KOPT-K1 (cell line): Measurements from ENCODE around the gene MYBBP1A.

Experiments
- H3K27ac ChIP-seq: fragments of 200-600 bp; sonication (generic); 2 replicates; pipeline ENCODE4 v1.5.1; 2016; ENCODE audit warnings: antibody characterized with exemption, mild to moderate bottlenecking, low read depth, low read length; ENCODE audit not compliant: poor library complexity, severe bottlenecking
- H3K36me3 ChIP-seq: fragments of 200-600 bp; sonication (generic); 2 replicates; pipeline ENCODE4 v1.5.1; 2017; ENCODE audit warnings: antibody characterized with exemption, mild to moderate bottlenecking, low read length, moderate library complexity; ENCODE audit not compliant: insufficient read depth
- H3K9me3 ChIP-seq: fragments of 200-600 bp; sonication (generic); 2 replicates; pipeline ENCODE4 v1.5.1; 2017; ENCODE audit warnings: antibody characterized with exemption, low read length, mild to moderate bottlenecking; ENCODE audit not compliant: insufficient read depth, poor library complexity, severe bottlenecking

MYBBP1A gene

DNA sequence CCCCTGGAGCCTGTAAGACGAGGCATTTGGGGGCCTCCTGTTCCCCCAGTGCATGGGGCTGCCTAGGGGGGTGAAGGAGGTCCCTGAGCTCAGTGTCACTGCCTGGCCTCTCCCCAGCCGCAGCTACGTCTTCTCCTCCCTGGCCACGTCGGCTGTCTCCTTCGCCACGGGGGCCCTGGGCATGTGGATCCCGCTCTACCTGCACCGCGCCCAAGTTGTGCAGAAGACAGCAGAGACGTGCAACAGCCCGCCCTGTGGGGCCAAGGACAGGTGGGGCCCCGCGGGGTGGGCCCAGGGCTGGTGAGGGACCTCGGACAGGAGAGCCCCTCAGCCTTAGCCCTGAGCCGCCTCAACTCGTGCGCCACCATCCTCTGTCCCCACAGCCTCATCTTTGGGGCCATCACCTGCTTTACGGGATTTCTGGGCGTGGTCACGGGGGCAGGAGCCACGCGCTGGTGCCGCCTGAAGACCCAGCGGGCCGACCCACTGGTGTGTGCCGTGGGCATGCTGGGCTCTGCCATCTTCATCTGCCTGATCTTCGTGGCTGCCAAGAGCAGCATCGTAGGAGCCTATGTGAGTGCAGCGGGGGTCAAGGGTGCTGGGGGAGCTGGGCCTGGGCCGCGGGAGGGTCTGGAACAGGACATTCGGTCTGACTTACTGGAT lies 22.2 kb downstream of the MYBBP1A start:
- H3K9me3 ChIP-seq, result no peaks in the 10 kb centered on the region
- H3K27ac ChIP-seq, result no peak overlapping the region
- peaks cover 15% of the 10 kb centered on the region for H3K36me3 ChIP-seq

DNA sequence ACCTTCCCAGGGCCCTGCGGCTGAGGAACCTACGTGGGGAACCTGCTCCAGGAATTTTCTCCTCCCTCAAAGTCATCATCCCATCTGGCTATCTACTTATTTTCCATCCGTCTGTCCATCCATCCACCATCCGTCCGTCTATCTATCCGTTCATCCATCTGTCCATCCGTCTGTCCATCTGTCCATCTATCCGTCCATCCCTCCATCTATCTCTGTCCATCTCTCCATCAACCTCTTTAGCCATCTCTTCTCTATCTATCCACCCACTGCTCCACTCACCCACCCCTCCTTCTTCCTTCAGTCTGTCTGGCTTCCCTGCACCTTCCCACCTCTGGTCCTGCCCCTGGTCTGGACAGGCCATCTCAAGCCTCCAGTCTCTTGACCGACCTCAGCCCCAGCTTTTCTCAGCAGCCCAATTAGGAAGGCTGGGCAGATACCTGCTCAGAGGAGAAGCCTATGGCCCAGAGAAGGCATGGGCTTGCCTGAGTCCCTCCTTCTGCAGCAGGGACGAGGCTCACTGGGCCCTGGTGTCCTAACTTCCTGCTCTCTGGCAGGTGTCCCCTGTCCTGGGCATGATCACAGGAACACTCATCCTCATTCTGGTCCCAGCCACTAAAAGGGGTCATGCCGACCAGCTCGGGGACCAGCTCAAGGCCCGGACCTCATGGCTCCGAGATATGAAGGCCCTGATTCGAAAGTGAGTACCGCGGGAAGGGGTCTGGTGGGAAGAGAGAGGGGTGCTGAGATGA lies 23.0 kb downstream of the MYBBP1A start:
- Histone ChIP-seq H3K27ac (no peak overlapping the region), H3K36me3 (peaks cover 7% of the 10 kb centered on the region; the same call in 1 of the 2 replicates), H3K9me3 (no peaks in the 10 kb centered on the region)

DNA sequence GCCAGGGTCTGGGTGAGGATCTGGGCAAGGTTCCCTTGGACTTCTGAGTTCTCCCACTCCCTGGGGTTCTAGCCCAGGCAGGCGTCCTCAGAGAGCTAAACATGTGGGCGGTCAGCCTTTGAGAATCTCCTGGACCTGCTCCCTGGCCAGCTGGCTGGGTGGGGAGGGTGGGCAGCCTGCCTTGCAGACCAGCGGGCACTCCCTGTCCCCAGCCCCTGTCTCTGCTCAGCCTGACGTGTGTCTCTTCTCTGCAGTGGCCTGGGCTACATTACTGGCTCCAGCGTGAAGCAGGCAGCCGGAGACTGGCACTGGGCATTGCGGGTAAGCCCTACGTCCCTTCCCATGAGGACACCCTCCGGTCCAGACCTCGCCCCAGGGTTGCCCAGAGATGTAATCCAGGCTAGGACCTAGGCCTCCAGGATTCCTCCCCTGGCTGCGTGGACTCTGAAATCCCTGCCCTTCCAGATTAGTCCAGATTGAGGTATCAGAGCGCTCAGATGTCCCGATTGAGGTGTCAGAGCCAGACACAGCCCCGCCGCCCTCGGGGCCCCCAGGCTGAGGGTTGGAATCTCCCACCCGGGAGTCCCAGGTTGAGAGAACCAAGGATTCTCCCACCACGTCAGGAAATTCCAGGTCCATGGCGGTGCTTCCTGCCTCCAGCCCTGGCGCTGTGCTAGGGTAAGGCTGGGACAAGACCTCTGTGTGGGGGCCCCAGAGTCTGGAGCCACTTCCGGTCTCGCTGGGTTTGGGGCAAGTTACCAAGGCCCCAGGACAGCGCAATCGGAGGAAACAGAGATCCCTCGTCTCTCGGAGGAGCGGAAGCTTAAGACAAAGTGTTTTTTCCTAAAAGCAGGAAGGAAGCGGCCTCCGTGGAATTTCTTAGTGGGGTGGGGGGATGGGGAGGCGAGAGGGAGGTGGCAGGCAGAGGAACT lies 24.1 kb downstream of the MYBBP1A start:
- Histone ChIP-seq H3K36me3 (no peaks in the 10 kb centered on the region), H3K27ac (no peak overlapping the region), H3K9me3 (no peaks in the 10 kb centered on the region)

DNA sequence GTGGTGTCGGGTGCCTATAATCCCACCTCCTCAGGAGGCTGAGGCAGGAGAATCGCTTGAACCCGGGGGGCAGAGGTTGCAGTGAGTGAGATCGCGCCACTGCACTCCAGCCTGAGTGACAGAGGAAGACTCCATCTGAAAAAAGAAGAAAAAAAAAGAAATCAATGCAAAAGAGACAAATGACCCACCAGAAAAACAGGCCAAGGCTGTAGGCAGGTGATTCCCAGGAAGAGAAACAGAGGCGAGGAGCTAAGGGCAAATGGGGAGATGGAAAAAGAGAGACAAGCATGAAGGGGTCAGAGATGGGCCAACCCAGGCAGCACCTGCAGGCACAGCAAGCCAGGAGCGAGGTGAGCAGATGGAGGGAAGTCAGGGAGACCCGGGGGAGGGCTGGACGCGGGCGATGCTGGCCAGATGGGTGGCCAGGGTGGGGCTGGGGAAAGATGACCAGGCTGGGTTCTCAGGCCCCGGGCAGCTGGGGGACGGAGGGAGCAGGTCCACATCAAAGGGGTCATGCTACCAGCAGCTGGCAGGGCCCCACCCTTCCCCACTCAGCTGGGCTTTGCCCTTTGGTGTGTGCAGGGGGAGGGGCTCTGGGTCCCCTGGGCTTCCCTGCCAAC lies 25.5 kb downstream of the MYBBP1A start:
- no peaks in the 10 kb centered on the region for H3K9me3 ChIP-seq
- no peak overlapping the region for H3K27ac ChIP-seq
- no peaks in the 10 kb centered on the region for H3K36me3 ChIP-seq

DNA sequence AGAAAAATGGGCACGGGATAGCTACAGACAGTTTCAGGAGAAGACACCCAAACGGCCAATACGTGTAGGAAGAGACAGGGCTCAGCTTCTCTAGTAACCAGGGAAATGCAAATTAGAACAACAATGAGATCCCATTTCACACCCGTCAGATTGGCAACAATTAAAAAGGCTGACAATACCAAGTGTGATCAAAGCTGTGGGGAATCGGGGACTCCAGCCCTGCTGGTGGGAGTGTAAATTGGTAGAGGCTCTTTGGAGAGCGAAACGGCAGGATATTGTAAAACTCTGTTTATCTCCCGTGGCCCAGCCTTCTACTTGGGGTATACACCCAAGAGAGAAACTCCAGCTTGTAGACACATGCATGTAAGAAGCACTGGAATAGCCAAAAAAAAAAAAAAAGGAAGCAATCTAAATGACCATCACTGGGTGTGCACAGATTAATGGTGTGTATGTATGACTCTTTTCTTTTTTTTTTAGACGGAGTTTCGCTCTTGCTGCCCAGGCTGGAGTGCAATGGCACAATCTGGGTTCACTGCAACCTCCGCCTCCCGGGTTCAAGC lies 27.5 kb downstream of the MYBBP1A start:
- Histone ChIP-seq H3K27ac (no peak overlapping the region), H3K9me3 (no peaks in the 10 kb centered on the region), H3K36me3 (no peaks in the 10 kb centered on the region)

DNA sequence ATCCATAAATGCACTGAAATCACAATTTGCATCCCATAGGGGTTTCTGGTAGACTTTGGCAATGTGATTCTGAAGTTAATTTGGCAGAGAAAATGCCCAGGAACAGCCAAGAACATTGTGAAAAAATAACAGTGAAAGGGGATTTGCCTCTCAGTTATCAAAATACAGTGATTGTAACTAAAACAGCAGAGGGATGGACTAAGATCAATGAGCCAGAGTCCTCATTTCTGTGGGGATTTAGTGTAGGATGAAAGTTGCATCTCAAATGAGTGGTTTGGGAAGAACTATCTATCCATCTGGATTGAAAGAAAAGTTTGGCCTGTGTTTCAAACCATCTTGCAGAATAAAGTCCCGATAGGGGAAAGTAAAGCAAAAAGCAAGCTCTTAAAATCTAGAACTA lies 28.1 kb downstream of the MYBBP1A start:
- Histone ChIP-seq H3K36me3 (no peaks in the 10 kb centered on the region), H3K9me3 (no peaks in the 10 kb centered on the region), H3K27ac (no peak overlapping the region)

DNA sequence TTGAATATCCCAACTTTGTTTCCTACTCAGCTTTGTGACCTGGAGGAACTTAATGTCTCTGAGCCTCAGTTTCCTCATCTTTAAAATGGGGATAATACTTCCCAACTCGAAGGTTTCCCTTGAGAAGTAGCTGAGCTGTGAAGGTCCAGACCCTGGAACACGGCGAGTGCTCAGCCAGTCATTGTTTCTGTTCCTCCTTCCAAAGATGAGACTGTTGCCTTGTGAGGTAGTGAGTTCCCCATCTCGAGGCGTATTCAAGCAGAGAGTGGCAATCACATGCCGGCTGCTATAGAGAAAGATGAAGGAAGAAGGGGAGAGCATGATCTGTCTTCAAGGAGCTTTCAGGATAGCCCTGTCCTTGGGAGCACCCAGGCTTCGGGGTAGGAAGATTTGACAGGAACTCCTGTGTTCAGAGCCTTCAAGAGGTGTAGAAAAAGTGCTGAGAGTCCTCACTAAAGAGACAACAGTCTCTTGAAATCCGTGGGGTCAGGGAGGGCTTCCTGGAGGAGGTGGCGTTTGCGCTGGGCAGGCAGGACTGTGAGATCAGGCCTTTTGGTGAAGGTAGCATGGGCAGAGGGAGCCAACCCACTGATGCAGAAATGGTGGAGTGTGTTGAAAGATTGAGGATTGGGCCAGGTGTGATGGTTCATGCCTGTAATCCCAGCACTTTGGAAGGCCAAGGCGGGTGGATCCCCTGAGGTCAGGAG lies 29.3 kb downstream of the MYBBP1A start:
- H3K27ac ChIP-seq, result no peak overlapping the region

DNA sequence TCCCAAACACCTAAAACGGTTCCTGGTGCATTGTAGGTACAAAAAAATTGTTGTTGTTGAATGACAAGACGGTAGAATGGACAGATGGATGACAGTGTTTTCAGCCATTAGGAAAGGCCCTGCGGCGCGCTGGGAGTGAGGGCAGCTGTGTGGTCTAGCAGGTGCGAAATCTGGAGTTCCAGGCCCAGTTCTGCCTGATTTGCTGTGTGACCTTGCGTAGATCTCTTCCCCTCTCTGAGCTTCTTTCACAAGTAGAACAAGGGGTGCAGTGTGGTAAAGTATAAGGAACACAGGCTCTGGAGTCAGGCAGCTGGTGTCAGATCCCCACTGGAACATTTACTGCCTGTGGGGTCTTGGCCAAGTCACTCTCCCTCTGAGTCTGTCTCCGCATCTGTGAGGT lies 31.2 kb downstream of the MYBBP1A start:
- no peaks in the 10 kb centered on the region for H3K36me3 ChIP-seq
- no peaks in the 10 kb centered on the region for H3K9me3 ChIP-seq
- no peak overlapping the region for H3K27ac ChIP-seq

More for the DNA sequence above, 29.3 kb downstream of the MYBBP1A start:
- H3K36me3 ChIP-seq, result no peaks in the 10 kb centered on the region
- no peaks in the 10 kb centered on the region for H3K9me3 ChIP-seq

DNA sequence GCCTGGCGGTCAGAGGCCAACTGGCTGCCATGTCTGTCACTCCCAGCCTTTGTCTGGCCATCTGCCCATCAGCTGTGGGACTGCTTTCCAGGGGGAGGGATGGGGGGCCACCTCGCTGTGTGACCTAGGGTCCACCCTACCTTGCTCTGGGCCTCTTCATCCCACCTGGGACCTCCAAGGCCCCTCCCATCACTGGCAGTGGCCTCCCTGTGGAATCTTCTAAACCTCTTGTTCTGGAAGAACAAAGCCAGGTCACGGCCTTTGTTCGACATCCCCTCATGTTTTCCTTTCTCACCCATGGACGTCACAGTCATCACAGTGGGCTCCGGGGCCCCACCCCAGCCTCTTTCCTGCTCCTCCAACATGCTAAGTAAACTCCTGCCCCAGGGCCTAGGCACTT lies 32.5 kb downstream of the MYBBP1A start:
- Histone ChIP-seq H3K27ac (no peak overlapping the region), H3K36me3 (no peaks in the 10 kb centered on the region), H3K9me3 (no peaks in the 10 kb centered on the region)

DNA sequence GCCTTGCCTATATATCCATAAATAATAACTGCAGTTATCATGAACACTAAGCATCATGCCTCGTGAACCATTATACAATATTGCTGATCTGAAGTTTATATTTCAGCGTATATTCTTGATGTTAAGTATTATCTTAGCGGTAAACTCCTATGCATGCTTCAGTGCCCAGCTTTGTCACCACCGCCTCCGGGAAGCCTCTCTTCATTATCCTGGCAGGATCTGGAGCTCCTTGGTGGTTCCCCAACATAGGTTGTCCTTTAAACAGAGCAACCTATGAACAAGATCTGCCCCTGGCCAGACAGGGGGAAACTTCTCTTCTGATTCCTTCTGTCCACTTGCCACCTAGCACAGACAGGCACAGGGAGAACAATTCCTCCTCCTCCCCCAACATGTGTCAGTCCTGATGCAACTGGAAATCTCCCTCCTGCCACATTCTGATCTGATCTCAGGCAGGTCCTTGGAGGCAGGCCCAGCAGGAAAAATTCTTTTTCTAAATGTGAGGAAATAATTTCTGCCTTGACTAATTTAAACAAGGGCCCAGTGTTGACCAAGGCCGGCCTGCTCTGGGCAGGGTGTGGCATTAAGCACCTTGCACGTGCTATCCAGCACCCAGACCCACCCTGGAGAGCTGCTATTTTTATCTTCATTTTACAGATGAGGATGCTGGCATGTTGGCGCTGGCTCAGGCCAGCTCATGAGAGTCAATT lies 34.1 kb downstream of the MYBBP1A start:
- Histone ChIP-seq H3K36me3 (no peaks in the 10 kb centered on the region), H3K9me3 (no peaks in the 10 kb centered on the region), H3K27ac (no peak overlapping the region)

DNA sequence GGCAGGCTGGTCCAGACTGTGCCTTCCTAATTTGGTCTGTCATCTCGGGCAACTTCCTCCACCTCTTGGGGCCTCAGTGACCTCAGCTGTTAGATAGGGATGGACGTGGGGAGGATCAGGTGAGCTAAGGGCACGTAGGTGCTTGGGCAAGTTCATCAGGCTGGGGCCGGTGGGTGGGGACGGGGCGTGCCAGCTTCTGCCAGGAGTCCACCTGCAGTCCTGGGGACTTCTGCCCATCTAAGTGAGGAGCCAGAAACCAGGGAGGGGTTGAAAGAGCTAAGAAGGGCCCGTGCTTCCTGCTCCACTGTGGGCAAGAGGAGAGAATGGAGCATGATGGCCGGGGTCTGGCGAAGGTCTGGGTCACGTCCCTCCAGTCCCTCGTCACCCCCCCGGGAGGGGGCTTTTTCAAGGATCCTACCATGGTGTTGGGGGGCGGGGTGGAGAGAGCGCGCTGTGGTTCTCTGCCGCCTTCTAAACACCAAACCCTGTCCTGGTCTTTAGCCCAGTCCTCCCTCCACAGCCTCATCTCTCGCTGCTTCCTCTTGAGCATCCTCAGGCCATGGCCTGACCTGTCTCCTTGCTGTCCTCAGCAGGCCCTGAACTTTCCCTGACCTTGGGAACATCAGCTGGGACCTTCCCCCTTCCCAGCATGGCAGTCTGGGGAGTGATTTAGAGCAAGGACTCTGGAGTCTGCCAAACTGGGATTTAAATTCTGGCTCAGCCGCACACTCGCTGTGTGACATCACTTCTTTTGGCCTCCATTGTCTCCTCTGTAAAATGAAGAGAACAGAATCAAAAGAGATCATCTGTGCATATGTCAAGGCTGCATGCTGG lies 34.9 kb downstream of the MYBBP1A start:
- H3K9me3 ChIP-seq, result no peaks in the 10 kb centered on the region
- H3K36me3 ChIP-seq, result no peaks in the 10 kb centered on the region
- H3K27ac ChIP-seq, result no peak overlapping the region

DNA sequence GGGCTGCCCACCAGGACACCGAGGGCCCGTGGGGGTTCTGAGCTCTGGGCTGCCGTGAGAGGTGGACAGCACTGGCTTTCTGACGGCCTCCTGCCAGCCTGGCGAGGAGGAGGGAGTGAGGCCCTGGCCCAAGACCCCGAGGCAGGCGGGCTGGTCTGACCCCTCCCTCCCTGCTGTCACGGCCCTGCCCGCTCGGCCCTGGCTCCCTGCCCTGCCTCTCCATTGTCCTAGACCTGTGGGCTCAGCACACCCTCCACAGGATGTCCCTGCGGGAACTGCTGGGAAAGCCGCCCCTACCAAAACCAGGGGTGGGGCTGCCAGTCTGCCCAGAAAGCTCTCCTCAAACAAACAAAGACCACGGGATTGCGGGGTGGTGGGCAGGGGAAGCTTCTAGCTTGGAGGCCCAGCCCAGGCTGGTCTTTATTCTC lies 35.8 kb downstream of the MYBBP1A start:
- H3K27ac ChIP-seq, result no peak overlapping the region
- H3K36me3 ChIP-seq, result no peaks in the 10 kb centered on the region
- no peaks in the 10 kb centered on the region for H3K9me3 ChIP-seq

DNA sequence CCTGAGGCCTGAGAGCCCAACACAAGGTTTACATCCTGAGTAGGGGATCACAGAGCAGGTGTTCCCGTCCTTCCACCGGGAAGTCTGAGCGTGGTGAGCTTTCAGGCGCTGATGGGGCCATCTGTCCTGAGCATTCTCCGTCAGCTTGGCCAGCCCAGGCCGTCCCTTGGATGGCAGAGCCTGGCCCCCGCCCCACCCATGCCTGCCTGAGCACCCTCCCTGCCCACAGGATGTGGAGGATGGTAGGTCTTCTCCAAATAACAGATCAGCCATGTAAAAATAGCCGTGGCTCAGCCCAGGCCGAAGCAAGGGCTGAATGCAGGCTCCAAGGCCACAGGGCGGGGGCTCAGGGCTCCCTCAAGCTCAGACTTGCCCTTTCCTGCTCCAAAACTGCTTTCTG lies 36.3 kb downstream of the MYBBP1A start:
- H3K27ac ChIP-seq, result no peak overlapping the region
- no peaks in the 10 kb centered on the region for H3K9me3 ChIP-seq
- no peaks in the 10 kb centered on the region for H3K36me3 ChIP-seq
